HG03520 (cell line): ENCODE results near the gene ALG3.

Experiments
- ATAC-seq: cut with Tn5 transposase; IDR thresholded peaks from one replicate; pipeline ENCODE4 v1.9.1; 2021; ENCODE audit warnings: mild to moderate bottlenecking, moderate library complexity; ENCODE audit not compliant: unreplicated experiment

The ALG3 gene

DNA sequence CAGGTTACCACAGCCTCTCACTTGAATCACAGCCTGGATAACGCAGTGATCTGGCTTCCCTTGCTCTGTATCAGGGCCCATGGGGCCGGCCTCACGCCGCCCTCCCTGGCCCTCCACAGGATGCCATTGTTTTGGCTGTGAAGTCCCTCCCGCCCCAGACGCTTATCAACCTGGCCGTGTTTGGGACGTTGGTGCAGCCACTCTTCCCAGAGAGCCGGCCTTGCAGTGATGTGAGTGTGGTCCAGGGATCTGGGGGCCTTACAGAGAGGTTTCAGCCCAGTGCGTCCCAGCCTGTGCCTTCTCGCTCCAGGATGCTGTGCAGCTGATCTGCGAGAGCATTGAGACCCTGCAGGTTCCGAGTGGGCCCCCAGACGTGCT lies 12.7 kb downstream of the ALG3 start:
- no peak for ATAC-seq

DNA sequence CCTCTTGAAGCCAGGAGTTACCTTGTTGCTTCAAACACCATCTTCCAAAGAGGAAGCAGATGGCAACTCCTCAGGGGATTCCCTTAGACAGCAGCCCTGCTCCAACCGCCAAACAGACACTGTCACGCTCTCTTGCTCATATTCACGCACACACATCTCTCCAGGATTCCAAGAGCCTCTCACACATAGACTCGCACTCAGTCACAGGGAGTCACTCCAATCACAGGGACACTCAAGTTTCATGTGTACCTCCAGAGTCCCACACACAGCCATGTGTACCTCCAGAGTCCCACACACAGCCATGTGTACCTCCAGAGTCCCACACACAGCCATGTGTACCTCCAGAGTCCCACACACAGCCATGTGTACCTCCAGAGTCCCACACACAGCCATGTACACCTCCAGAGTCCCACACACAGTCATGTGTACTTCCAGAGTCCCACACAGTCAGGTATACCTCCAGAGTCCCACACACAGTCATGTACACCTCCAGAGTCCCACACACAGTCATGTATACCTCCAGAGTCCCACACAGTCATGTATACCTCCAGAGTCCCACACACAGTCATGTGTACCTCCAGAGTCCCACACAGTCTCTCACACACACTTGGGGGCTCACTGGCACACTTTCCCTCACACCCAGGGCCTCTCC lies 13.3 kb downstream of the ALG3 start:
- ATAC-seq = no peak

- ATAC-seq = no peak
Measured at GRCh38 chr3:184234671-184235380, 13.9 kb downstream of the ALG3 start.

GRCh38 chr3:184234224-184234623 lies 14.5 kb downstream of the ALG3 start:
- no peak for ATAC-seq

DNA sequence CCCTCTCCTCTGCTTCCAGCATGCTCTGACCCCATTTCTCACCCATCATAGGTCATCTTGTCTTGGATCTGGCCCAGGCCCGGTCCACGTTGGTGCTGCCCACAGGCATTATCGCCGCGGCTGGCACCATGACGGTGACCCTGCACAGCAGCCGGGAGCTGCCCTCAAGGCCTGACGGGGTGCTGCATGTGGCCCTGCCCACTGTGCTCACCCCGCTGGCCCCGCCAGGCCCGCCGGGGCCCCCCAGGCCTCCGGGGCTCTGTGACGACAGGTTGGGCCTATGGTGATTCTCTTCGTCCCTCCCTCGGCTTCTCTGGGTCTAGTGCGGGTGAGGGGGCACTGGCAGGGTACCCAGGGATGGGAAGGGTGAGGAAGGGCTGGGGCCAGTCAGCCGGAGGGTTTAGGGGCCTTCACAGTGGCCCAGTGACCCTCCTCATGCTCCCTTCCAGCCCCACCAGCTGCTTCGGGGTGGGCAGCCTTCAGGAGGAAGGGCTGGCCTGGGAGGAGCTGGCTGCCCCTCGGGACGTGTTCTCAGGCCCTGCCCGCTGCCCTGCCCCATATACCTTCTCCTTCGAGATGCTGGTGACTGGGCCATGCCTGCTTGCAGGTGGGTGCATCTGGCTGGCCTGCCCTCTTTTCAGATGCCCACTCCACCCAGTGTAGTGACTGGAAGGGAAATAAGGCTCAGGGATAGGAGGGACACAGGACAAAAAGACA lies 15.5 kb downstream of the ALG3 start:
- ATAC-seq = no peak

DNA sequence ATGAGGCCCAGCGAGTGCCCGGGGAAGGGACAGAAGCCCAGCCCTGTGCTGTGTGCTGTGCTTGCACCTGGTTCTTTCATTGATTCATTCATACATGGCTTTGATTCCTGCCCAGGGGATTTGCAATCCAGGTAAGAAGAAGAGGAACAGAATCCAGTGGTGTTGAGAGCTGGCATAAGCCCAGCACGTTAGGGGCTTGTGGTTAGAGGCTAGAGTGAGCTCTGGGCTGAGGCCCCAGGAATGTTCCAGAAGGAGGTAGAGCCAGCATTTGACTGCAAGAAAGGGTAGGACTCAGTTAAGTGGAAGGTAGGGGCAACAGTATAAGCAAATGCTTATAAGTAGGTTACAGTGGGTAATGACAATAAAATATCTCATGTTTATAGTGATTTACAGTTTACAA lies 17.1 kb downstream of the ALG3 start:
- ATAC-seq = no peak

DNA sequence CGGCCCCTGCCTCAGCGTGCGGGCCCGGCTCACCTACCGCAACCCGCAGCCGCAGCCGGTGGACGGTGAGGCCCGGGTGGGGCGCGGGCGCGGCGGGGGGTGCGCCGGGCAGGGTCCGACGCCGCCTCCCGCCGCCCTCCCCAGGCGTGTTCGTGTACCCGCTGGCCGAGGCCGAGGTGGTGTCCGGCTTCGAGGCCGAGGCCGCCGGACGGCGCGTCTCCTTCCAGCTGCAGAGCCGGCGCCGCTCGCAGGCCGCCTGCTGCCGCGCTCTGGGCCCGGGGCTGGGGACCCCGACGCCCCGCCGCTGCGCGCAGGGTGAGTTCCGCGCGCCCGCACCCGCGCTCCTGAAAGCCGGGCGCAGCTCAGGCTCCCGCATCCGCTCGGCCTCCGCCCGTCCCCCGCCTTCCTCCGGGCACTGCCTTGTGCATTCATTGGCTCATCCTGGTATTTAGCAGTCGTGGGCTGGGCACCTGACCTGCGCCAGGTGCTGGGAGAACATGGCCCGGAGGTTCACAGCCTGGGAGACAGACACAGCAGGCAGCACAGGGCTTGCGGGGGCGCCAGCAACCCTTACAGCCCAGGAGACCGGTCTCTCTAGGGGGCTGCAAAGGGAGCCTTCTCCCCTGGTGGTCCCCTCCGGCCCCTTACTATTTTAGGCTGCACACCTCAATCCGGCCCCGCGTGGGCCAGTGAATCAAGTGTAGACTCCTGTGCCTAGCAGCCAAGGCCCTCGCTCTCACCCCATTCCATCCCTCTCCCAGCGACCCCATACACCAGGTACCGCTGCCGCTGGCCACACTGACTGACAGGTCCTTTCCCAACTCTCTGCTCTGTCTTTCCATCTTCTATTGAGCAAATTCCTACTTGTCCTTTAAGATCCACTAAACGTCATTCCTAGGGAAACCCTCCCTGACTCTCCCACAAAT lies 17.9 kb downstream of the ALG3 start:
- no peak for ATAC-seq

- ATAC-seq = no peak
Measured at GRCh38 chr3:184230081-184230602, 18.6 kb downstream of the ALG3 start.

DNA sequence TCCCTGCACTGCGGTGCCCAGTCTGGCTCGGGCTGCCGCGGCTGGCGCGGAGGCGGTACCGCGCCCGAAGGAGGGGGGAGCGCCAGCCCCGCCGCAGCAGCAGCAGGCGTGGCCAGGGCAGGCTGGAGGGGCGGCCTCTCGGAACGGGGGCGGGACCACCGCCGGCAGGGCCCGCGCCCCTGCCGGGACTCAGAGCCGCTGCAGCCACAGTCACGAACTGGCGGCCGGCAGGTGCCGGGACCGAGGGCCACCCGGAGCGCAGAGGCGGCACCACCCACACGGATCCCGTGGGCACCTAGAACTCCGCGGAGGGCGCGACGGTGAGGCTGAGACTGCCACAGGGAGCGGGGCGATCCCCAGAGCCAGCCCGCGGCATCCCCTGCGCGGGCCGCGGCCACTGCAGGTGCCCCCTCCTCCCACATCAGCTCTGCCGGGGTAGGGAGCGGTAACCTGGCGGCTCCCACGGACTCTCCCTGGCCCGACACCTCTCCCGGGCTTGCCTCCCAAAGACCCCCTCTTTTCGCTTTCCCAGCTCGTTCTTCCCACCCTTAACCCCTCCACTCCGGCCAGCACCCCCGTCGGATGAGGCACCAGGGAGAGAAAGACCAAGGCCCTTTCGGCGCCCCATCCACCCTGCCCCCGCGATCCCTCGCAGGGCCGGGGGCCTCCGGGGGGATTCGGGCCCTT lies 19.2 kb downstream of the ALG3 start, which contains the start of gene VWA5B2:
TSS of gene VWA5B2 (plus strand) at position 192 of the 687 bp plus-strand sequence. CDS start 944 bp downstream, outside the sequence.
- peak; percentile 76 for ATAC-seq

DNA sequence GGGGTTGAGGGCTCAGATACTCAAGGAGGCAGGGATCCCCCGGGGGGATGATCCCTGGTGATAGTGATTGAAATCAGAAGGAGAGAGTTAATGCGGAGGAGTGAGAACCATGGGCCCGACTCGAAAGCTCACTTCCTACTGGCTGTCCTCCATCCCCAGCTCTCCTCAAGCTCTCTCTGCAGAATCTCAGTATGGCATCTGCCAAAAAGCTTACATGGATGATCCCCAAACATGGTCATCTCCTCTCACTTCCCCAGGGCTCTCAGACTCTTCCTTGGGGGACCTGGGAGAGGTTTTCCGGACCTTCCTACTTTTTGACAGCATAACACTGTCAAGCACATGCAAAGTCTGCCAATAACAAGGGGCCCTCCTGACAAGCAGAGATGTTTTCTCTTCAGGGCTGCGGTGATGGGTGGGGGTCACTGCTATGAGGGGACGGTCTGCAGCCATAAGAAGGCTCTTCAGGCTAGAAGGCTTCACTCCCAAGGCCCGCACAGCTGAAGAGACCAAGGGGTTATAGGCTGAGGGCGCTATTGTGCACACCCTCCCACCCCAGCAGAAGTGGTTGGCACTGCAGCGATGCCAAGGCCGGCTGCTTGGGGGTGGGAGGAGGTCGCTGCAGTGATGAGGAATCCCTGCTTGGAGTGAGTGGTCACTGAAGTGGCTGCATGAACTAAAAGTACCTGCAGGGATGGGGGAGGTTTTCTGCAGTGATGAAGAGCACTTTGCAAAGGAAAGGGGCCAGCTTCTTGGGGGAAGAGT lies 20.2 kb downstream of the ALG3 start:
- no peak for ATAC-seq

GRCh38 chr3:184227481-184227935 lies 21.3 kb downstream of the ALG3 start:
- no peak for ATAC-seq

- no peak for ATAC-seq
Measured at GRCh38 chr3:184223946-184224345, 24.8 kb downstream of the ALG3 start.

GRCh38 chr3:184222521-184222920 lies 26.2 kb downstream of the ALG3 start:
- ATAC-seq = no peak

GRCh38 chr3:184218814-184219213 lies 29.9 kb downstream of the ALG3 start:
- no peak for ATAC-seq

DNA sequence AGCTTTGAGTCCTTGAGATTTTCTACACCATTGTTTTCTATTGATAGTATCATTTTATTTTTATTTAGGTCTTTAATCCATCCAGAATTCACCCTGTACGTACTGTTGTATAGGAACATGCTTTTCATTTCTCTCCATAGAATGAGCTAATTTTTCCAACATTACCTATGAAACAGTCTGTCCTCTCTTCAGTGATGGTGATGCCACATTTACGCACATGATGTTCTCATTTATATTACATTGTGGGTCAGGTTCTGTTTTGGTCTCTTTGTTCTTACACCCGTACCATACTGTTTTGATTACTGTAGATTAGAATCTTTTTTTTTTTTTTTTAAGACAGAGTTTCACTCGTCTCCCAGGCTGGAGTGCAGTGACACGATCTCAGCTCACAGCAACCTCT lies 37.0 kb downstream of the ALG3 start:
- ATAC-seq = no peak

DNA sequence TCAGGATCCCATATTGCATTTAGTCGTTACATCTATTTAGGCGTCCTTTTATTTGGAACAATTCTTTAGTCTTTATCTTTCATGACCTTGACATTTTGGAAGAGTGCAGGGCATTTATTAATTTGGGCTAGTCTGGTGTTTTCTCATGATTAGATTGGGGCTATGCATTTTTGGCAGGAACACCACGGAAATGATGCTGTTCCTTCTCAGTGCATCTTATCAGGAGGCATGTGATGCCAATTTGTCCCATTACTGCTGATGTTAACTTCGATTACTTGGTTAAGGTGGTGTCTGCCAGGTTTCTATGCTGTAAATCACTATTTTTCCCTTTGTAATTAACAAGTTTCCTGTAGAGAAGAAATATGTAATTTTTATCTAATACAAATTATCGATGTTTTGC lies 37.5 kb downstream of the ALG3 start:
- no peak for ATAC-seq

DNA sequence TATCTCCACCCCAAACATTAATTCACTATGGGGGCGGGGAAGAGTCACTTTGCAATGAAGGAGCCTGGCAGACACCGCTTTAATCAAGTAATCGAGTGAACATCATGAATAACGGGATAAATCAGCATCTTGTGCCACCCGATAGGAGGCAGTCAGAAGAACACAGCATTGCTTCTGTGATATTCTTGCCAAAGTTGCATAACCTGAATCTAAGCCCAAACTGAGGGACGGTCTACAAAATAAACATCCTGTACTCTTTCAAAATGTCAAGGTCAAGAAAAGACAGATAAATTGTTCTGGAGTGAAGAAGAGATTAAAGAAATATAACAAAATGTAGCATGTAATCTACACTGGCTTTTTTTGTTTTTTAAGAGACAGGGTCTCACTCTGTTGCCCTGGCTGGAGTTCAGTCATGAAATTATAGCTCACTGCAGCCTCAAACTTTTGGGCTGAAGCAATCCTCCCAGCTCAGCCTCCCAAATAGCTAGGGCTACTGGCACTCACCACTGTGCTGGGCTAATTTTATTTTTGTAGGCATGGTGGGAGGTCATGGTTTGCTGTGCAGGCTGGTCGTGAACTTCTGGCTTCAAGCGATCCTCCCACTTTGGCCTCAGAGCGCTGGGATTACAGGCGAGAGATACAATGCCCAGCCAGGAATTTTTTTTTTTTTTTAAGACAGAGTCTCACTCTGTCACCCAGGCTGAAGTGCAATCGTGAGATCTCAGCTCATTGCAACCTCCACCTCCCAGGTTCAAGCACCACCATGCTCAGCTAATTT lies 39.4 kb downstream of the ALG3 start:
- ATAC-seq = no peak

DNA sequence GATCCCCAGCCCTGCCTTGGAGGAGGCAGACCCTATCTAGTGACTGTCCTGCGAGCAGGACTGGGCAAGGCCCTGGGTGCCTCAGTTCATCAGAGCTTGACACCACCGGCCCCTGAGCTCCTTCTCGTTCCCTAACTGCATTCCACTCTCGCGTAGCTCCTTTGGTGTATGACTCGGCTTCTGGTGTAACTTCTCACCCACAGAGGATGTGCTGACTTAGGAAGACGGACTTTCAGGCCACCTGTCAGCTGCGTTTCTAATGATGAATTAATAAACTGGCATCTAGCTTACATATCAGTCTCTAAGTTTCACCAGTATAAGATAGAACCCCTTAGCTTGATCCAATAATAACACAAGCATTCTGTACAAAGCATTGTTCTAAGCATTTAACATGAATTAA lies 45.2 kb downstream of the ALG3 start:
- no peak for ATAC-seq

DNA sequence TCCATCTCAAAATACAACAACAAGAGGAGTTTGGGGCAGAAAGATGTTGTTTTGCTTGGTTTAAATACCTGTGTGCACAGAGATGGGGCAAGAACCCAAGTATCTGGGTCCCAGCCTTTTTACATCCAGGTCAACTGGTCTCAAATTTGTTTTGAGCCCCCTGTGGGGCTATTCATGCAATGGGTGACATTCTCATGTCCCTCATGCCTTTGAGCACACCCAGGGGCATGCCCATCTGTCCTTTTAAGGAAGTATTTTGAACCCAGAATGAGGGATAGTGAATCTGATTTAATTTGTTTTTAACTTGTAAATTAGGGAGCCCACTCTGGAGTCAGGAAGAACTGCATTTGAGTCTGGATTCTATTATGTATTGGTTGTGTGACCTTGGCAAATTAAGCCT lies 47.9 kb downstream of the ALG3 start:
- ATAC-seq = no peak
